Gastrocnemius medialis (tissue), 4 donors: Measurements from ENCODE around the gene SF1. TPM values are rescaled to one million over a fixed set of nuclear protein-coding genes. Genes with fewer than 3 reads are reported as not detected.

Experiments used
- ATAC-seq, 2 donors: fragments of 150-250 bp; one replicate each; pipeline ENCODE4 v1.9.1; 2016
- DNase-seq, 2 donors: peaks; one replicate each; pipeline ENCODE4 v3.0.0-alpha.2; 2019
- H3K27ac ChIP-seq, 4 donors: fragments of 200-600 bp; sonication (generic); 1 replicate in 1 of 4; 2 replicates in 3 of 4; pipeline ENCODE4 v1.5.1; 2016 to 2018; ENCODE audit warnings: mild to moderate bottlenecking in 2 of 4, moderate library complexity in 1 of 4
- H3K27me3 ChIP-seq, 3 donors: fragments of 200-600 bp; sonication (generic) in 2 of 3; 1 replicate in 1 of 3; 2 replicates in 2 of 3; pipeline versions ENCODE4 v1.5.1 to v1.6.0; 2016 to 2019; ENCODE audit warnings: mild to moderate bottlenecking in 1 of 3, moderate library complexity in 1 of 3
- H3K36me3 ChIP-seq, 2 donors: fragments of 200-600 bp; sonication (generic) in 1 of 2; one replicate each; pipeline ENCODE4 v1.5.1; 2017 to 2018
- H3K4me1 ChIP-seq, 2 donors: fragments of 200-600 bp; sonication (generic) in 1 of 2; one replicate each; pipeline ENCODE4 v1.5.1; 2016 to 2017; ENCODE audit warnings: mild to moderate bottlenecking in 2 of 2
- H3K4me3 ChIP-seq, 4 donors: fragments of 200-600 bp; sonication (generic) in 3 of 4; 1 replicate in 1 of 4; 2 replicates in 3 of 4; pipeline ENCODE4 v1.5.1; 2016 to 2019; ENCODE audit warnings: mild to moderate bottlenecking in 2 of 4
- H3K9me3 ChIP-seq, 3 donors: fragments of 200-600 bp; sonication (generic) in 2 of 3; 1 replicate in 1 of 3; 2 replicates in 2 of 3; pipeline ENCODE4 v1.5.1; 2016 to 2019
- CTCF ChIP-seq, 5 experiments: fragments of 450-650 bp in 3 of 5; fragments of 200-600 bp in 2 of 5; sonication (generic) in 2 of 5; IDR thresholded peaks in 4 of 5; conservative IDR thresholded peaks in 1 of 5; 1 replicate in 4 of 5; 2 replicates in 1 of 5; pipeline ENCODE4 v1.5.1; 2016 to 2019; ENCODE audit warnings: antibody characterized with exemption in 5 of 5, mild to moderate bottlenecking in 3 of 5, moderate library complexity in 3 of 5
- POLR2A ChIP-seq, 2 donors: fragments of 450-650 bp; IDR thresholded peaks; one replicate each; pipeline ENCODE4 v1.6.1; 2017; ENCODE audit warnings: antibody characterized with exemption in 2 of 2, mild to moderate bottlenecking in 2 of 2, moderate library complexity in 2 of 2
- in situ Hi-C, 4 donors: fragments of 200-750 bp; cut with MboI; loops; one replicate each; pipeline versions ENCODE4 v1.15.0 to v1.8.0; 2017; ENCODE audit warnings: low sequenced_read_pairs in 4 of 4
- intact Hi-C: fragments of 100-400 bp; cut with DNase I; formaldehyde crosslinking; loops from one replicate; pipeline ENCODE4 v1.15.1; 2023; ENCODE audit warnings: low total_unique reads
- total RNA-seq, 4 donors: library from RNA; depleted of rRNA; stranded (reverse); fragments of >200 nt; gene quantifications; one replicate each; pipeline versions ENCODE4 v1.1.0 to v1.2.3, GENCODE V29; 2016

SF1 gene
- total RNA-seq, 4 donors from 2014 or later: 171 to 249 (median 193) TPM

GRCh38 chr11:64801158-64801464, 22.8 kb upstream of the SF1 start:
- Histone ChIP-seq H3K4me1 (peaks cover 12 to 16% of the 10 kb centered on the region in 2 donors), H3K27me3 (no peaks in the 10 kb centered on the region), H3K9me3 (no peaks in the 10 kb centered on the region), H3K36me3 (peaks cover 0 to 21% of the 10 kb centered on the region in 2 donors), H3K27ac (peak overlapping the region; percentile 77 to 90 (median 80)), H3K4me3 (no peak overlapping the region)
- TF ChIP-seq POLR2A (IDR thresholded peaks at IDR 0.05) (no peak), CTCF (IDR thresholded peaks at IDR 0.05 in 4 of 5, conservative IDR thresholded peaks at IDR 0.05 in 1 of 5) (no peak)
- ATAC-seq: no peak
- no peak for DNase-seq
- in situ Hi-C loops: no loop called here
- intact Hi-C loops: no loop called here

GRCh38 chr11:64800303-64801157, 22.2 kb upstream of the SF1 start:
- ATAC-seq (no peak), DNase-seq (no peak)
- Histone ChIP-seq H3K27me3 (no peaks in the 10 kb centered on the region), H3K4me3 (no peak overlapping the region), H3K27ac (peak overlapping the region in 3 of 4 donors; percentile 10 to 90 (median 77)), H3K36me3 (peaks cover 0 to 15% of the 10 kb centered on the region in 2 donors), H3K9me3 (no peaks in the 10 kb centered on the region), H3K4me1 (peaks cover 12 to 16% of the 10 kb centered on the region in 2 donors)
- TF ChIP-seq POLR2A (IDR thresholded peaks at IDR 0.05) (no peak), CTCF (IDR thresholded peaks at IDR 0.05 in 4 of 5, conservative IDR thresholded peaks at IDR 0.05 in 1 of 5) (no peak)
- in situ Hi-C loops (no loop called here), intact Hi-C loops (no loop called here)

GRCh38 chr11:64799623-64800302, 21.4 kb upstream of the SF1 start:
- Histone ChIP-seq H3K27me3 (no peaks in the 10 kb centered on the region), H3K4me3 (no peak overlapping the region), H3K27ac (peak overlapping the region in 1 of 4 donors; percentile 21), H3K36me3 (peaks cover 0 to 8% of the 10 kb centered on the region in 2 donors), H3K9me3 (no peaks in the 10 kb centered on the region), H3K4me1 (peaks cover 12 to 16% of the 10 kb centered on the region in 2 donors)
- TF ChIP-seq POLR2A (IDR thresholded peaks at IDR 0.05): no peak
- no peak for TF ChIP-seq CTCF (IDR thresholded peaks at IDR 0.05 in 4 of 5, conservative IDR thresholded peaks at IDR 0.05 in 1 of 5)
- ATAC-seq: no peak
- no peak for DNase-seq
- in situ Hi-C loops: no loop called here
- intact Hi-C loops: no loop called here

- H3K36me3 ChIP-seq: peaks cover 0 to 6% of the 10 kb centered on the region in 2 donors
- intact Hi-C loops: no loop called here
Measured at GRCh38 chr11:64799256-64799622, 20.9 kb upstream of the SF1 start.

More at GRCh38 chr11:64799256-64799622, 20.9 kb upstream of the SF1 start:
- Histone ChIP-seq H3K4me1 (peaks cover 12 to 14% of the 10 kb centered on the region in 2 donors), H3K27ac (no peak overlapping the region), H3K4me3 (no peak overlapping the region), H3K9me3 (no peaks in the 10 kb centered on the region), H3K27me3 (no peaks in the 10 kb centered on the region)
- DNase-seq: no peak
- TF ChIP-seq POLR2A (IDR thresholded peaks at IDR 0.05): no peak
- TF ChIP-seq CTCF (IDR thresholded peaks at IDR 0.05 in 4 of 5, conservative IDR thresholded peaks at IDR 0.05 in 1 of 5): no peak
- in situ Hi-C loops: no loop called here
- no peak for ATAC-seq
